ENCODE measurements around the gene SNX25.
"Not testable (repeated sequence)": the region's sequence is repeated elsewhere in the genome, so short reads cannot be mapped to it uniquely, and the experiment has no call there.

SNX25 gene

DNA sequence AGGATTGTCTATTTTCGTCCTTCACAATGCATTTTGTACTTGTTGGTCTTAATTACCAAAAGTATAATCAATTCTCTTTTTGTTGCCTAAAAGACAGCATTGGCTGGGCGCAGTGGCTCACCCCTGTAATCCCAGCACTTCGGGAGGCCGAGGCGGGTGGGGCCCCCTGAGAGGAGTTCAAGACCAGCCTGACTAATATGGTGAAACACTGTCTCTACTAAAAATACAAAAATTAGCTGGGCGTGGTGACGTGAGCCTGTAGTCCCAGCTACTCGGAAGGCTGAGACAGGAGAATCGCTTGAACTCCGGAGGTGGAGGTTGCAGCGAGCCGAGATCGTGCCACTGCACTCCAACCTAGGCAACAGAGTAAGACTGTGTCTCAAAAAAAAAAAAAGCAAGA lies 4.3 kb upstream of the SNX25 start:
- not testable (repeated sequence) for DNase-seq (ENCODE audit: low spot score)

DNA sequence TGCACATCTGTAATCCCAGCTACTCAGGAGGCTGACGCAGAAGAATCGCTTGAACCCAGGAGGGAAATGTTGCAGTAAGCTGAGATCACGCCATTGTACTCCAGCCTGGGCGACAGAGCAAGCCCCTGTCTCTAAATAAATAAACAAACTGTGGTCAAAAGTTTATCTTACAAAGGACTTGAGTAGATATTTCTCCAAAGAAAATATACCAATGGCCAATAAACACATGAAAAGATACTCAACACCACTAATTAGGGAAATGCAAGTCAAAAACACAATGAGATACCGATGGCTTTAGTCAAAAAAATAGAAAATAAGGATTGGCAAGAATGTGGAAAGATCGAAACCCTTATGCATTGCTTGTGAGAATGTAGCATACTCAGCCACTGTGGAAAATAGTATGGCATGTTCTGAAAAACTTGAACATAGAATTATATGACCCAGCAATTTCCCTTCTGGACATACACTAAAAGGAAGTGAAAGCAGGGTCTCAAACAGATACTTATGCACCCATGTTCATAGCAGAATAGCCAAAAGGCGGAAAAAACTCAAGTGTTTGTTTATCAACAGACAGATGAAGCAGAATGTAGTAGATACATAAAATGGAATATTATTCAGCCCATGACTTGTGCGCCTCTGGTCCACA lies 3.6 kb upstream of the SNX25 start:
- DNase-seq (ENCODE audit: low spot score), result no peak

DNA sequence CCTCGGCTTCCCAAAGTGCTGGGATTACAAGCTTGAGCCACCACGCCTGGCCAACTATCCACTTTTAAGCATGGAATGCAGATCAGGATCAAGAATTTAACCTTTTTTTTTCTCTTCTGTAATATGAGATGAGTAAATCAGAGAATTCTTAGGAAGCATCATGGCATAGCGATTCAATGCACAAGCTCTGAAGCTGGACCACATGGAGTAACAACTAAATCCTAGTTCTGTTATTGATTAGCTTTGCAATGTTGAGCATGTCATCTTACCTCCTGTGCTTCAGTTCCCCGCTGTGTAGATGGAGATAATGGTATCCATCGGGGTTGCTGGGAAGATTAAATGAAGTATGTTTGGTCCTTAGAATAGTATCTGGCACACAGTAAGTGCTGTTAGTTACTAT lies 1.9 kb upstream of the SNX25 start:
- DNase-seq (ENCODE audit: low spot score), result no peak

DNA sequence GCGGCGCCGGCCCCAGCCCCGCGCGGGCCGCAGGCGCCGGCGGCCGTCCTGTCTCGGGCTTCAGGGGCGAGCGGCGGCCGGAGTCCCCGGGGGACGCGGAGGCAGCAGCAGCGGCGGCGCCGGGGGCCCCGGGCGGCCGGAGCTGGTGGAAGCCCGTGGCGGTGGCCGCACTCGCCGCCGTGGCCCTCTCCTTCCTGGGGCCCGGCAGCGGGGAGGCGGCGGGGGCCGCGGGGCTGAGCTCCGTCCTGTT lies 379 bp downstream of the SNX25 start:
- DNase-seq (ENCODE audit: low spot score), result not testable (repeated sequence)

DNA sequence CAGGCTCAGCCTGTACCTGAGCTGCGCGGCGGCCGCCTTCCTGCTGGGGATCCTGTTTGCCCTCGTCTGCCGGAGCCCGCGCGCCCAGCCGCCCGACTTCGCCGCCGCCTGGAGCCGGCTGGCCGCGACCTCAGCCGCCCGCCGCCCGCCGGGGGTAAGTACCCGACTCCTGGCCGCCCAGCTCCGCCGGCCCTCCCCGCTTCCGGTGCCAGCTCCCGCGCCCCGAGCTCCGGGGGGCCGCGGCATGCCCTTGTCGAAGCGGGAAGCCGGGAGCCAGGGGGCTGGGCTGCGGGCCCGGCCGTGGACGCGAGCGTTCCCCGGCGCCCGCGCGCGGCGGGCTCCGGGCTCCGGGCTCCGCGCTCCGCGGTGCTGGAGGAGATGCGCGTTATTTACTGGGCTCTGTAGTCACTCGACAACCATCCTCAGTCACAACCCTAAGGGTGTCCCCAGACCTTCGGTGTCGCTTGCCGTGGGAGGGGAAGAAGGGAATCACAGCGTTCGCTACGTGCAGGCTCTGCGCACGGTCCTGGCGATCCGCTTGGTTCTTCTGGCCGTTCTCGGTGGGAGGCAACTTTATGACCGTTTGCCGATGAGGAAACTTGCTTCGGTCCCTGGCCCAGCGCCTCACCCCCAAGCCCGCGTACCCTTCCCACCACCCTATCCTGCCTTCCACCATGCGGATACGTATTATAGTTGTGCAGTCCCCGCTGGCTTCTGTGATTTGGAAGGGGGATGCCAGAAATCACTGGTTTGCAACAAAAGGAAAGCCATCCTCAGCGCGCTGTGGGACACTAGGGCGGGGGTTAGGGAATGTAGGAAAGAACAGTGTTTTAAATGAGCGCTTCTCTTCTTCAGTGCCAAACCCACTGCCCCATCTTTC lies 944 bp downstream of the SNX25 start:
- no peak for DNase-seq (ENCODE audit: low spot score)

DNA sequence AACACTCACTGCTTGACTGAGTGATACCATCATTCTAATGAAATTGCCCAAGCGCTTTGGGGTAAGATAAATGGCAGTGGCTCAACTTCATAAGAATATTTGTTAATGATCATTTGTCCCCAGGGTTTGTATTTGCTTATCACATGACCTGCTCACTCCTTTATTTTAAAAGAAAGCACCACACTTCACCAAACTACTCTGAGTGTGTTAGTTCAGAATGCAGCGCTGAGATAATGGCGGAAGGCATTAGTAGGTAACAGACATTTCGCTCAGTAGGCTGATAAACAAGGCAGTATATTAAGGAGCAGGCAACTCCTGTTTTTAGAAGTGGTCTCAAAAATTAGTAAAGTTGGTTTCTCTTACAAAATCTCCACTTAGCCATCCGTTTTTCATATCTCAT lies 1.6 kb downstream of the SNX25 start:
- no peak for DNase-seq (ENCODE audit: low spot score)

DNA sequence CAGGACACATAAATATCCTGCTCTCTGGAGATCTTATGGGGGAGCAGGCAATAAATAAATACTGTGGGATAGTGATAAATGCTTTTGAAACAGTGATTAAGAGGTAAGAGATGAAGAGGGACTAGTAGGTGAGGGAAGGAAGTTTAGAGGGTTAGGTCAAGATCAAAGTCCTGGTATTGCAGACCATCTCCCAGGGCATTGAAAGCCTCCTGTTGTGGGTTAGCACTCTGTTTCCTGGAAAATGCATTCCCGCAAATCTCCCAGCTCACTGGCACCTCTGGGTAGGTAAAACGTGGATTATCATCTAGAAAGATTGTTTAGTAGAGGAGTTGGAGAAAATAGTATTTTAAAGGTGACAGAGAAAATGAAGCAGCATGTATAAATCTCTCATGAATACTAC lies 2.2 kb downstream of the SNX25 start:
- DNase-seq (ENCODE audit: low spot score), result no peak

DNA sequence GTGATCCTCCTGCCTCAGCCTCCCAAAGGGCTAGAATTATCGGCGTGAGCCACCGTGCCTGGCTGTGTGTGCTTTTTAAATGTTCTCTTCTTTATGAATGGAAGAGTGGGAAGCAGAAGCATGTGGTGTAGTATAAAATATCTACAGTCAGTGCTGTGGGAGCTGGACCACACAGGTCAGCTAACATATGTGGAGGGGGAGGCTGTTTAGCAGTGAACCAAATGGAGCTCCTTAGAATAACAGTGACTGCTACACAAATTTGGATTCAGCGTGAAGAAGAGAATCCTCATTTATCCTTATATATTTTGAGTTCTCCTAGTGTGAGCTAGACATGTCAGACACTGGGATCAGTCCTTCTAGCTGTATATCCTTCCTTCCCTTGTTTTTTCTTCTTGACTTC lies 3.2 kb downstream of the SNX25 start:
- no peak for DNase-seq (ENCODE audit: low spot score)

DNA sequence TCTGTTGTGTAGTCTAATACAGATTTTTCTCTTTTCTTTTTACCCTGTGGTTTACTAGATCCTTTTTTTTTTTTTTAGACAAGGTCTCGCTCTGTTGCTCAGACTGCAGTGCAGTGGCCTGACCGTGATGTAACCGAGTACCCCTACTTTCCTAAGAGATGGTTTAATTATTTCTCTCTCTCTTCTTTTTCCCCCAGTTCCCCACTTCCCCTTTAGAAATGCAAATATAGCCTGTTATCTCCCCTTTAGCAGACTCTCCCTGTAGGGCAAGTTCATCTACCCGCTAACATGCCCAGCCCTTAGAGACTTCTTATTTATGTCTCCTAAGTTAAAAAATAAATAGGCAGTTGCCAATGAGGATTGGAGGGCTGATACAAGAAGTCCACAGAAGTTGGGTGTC lies 4.5 kb downstream of the SNX25 start:
- DNase-seq (ENCODE audit: low spot score), result no peak

DNA sequence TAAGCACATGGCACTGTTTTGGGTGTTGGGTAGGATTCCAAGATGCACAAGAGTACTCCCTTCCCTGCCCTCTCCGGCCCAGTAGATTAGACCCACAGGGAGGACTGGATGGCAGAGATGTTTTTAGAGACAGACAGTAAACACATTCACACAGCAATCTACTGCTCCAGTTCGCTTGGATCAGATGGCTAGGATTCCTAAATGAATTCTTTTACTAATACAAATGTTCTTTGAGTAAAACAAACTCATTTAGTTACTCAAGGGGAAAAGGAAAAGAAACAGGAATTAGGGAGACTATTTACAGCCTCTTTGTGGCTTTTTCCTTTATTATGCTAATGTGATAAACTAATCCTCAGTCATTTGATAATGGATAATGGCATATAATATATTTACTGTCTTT lies 5.9 kb downstream of the SNX25 start:
- DNase-seq (ENCODE audit: low spot score), result no peak

DNA sequence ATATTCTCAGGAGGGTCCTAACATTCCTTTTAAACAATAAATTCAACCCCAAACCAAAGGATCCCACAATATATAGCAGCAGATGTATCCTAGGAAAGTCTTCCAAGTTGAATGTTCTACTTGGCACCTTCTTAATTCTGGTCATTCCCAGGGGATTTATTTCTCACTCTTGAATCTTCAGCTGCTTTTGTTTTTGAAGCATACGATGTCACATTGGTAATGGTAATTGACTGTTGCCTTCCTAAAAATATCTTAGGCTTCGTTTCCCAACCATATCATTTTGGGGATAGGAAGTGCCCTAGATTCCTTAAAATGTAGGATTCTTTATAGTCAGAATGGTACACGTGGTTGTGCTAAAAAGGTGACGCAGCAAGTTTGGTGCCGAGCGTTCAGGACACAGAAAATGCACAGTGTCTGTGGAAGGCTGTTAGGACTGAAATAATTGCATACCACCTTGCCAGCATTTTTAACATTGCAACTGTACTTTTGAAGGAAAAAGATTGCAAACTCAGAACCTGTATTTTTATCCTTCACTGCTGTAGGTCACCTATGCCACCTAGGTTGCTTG lies 8.1 kb downstream of the SNX25 start:
- DNase-seq (ENCODE audit: low spot score), result no peak

DNA sequence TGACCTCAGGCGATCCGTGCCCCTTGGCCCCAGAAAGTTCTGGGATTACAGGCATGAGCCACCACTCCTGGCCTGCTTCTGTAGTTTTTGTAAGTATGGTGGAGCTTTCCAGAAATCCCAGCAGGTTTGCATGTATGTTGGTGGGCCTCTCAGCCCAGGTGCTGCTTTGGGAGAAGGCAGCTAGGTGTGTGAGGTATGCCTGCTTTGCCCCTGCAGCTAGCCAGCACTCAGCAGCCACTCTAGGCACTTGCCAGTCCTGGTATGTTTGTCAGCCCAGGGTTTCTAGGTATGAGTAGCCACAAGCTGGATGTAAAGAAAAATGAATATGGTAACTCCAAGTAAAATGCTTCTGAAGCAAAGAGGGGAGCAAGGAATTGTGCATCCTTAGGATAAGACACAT lies 8.9 kb downstream of the SNX25 start:
- no peak for DNase-seq (ENCODE audit: low spot score)

DNA sequence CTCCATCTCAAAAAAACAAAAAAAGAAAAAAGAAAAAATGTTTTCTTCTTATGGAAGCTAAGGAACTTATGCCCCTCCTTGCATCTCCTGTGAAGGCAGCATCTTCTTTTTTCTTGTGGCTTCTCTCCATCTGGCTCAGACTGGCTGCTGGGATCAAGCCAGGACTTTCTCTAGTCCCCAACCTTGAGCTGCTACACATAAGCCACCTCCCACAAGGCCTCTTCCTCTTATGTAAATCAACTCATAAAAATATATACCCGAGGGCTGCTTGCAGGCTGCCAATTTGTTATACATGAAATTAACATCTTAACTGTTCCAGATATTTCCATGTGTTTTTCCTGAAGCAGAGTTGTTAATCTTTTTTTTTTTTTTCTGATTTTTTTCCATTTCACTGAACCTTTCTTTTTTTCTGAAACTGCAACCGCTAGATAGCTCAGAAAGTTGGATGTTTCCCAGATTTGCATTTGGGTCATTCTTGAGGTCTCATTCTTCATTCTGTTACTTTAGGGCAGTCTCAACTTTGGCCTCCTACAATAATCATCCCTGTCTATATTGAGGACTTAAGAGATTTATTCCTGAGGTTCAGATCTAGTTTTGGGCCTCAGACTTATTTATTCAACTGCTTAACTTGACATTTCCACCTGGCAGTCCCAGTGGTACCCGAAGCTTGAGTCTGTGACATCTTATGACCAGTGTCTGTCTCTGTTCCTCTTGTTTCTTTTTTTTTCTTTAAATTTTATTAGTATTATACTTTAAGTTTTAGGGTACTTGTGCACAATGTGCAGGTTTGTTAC lies 10.3 kb downstream of the SNX25 start:
- no peak for DNase-seq (ENCODE audit: low spot score)

DNA sequence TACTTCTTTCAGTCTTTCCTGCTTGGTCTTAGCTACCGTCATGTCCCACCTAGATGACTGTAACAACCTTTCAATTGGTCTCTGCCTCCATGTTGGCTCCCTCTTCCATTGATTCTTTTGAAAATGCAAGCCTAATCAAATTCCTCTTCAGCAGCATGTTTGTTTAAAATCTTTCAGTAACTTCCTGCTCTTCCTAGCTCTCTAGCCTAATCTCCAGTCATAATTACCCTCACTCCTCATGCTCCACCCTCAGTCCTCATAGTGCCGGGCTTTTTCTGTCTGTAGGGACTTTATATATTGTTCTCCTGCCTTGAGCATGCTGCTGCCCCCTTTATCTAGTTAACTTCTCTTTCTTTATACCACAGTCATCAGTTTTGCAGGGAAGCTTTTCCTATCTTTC lies 12.1 kb downstream of the SNX25 start:
- DNase-seq (ENCODE audit: low spot score), result no peak

DNA sequence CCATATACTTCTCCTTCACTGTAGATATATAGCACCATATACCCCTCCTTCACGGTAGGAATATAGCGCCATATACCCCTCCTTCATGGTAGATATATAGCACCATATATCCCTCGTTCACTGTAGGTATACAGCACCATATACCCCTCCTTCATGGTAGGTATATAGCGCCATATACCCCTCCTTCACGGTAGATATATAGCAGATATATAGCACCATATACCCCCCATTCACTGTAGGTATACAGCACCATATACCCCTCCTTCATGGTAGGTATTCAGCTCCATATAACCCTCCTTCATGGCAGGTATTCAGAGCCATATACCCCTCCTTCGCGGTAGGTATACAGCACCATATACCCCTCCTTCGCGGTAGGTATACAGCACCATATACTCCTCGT lies 12.5 kb downstream of the SNX25 start:
- no peak for DNase-seq (ENCODE audit: low spot score)

DNA sequence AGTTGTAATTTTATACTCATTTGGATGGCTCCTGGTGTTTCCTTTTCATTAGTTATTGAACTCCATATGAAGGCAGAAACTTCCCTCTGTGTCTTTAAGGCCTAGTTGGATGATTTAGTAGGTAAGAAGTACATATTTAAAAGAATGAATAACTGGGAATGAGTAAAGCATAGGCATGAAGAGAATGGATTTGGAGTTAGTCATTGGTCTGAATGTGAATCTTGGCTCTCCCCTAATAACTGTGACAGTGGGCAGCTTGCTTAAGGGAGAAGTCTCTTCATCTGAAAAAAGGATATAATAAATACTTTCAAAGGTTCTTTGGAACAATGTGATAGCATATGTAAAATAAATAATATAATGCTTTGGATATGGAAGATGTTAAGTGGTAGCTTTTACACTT lies 13.2 kb downstream of the SNX25 start:
- no peak for DNase-seq (ENCODE audit: low spot score)

DNA sequence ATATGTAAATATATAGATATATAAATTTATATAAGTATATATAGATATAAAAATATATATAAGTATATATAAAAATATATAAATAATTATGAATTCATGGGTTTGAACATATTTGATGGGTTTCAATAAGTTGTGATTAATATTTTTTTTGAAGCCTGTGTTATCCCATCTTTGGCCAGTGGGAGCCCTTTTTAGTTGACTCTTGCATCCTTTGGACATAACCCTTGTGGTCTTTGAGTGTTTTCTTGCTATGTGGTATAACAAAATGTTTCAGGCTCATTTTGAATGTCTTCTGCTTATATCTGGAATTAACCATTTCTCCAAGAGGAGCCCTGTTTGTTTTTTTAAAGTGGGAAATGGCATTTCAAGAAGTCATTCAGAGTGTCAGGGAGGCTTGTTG lies 15.2 kb downstream of the SNX25 start:
- no peak for DNase-seq (ENCODE audit: low spot score)

DNA sequence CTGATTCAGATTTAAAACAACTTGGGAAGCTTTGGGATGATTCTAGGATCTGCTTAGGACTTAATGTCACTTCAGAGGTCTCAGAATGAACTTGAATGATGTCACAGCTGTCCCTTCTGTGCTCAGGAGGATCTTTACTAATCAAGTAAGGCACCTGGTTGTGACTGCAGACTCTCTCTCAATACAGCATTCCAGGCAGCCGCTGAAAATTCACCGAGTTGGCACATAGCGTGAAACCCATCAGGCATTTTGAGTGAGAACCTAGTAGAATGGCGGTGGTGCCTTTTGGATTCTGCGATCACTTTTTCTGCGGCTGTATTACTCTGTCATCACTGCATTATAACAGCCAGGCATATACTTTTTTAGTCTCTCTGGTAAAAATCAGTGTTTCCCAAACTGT lies 16.5 kb downstream of the SNX25 start:
- DNase-seq (ENCODE audit: low spot score), result no peak

DNA sequence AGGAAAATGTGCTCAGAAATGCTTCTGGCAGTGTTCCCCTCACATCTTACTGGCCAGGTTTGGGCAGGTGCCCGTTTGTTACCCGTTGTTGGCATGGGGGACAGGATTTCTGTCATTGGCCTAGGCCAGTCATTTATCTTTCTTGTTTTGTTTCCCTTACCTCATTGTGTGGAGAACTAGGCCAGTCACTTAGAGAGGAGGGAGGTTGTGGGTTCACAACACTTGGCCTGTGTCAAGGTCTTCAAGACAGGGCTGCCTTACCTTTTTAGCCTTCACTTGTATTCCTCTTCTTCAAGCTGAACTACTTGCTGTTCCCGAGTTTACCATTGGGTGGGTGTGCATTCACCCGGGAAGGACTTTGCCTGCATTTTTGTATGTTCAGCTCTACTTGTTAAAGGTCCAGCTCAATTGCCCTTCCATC lies 17.7 kb downstream of the SNX25 start:
- no peak for DNase-seq (ENCODE audit: low spot score)

DNA sequence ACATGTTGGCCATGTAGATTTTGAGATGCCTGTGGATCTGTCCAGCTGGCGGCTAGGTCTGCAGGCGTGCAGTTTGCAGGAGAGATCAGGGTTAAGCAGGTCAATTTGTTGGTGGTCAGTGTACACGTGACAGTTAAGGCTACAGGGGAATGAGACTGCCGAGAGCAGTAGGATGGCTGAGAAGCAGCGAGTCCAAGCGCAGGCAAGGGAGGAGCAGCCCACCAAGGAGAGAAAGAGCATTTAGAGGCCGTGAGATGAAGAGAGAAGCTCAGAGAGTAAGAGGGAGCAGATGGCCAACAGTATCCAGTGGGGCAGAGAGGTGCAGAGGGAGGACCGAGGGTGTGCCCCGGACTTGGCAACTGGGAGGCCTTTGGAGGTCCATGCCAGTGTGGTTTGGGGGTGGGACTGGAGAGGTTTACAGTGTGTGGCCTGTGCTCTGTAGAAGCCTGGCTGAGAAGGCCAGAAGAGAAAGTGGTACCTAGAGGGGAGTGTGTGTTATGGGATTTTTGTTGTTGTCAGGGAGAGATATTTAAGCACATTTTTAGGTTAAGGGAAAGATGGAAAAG lies 18.4 kb downstream of the SNX25 start:
- DNase-seq (ENCODE audit: low spot score), result no peak

DNA sequence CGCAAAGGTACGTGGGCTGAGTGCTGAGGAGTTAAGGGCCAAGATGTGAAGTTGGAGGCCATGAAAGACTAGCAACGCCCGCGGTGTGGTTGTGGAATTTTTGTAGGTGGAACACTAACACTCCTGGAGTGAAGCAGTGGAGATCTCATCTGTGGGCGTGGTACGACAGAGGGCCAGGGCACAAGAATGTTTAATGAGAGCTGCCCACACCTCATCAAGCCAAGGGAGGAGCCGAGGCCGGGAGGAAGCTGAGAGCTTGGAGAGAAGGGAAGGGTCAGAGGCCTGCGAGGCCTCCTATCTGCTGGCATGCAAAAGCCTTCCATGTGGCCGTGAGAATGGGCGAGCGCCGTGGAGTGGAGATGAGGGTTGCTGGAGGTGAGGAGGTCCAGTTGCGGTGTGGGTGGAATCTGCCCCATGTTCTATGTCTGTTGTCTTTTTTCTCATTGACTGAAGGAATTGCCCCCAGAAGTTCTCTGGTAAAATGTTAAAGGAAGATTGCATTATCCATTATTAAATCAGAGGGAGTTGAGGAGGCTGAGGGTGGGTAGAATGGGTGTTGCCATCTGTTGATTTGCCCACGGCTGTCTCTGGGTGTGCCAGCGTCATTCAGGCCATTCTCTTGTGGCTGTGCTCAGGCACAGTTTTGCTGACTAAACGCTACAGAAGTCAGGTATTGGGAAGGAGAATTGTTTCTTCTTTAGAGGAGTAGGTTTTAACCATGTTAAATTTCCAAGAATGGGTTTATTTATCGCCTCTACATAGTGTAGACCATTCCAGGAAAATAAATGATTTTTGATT lies 19.8 kb downstream of the SNX25 start:
- no peak for DNase-seq (ENCODE audit: low spot score)

DNA sequence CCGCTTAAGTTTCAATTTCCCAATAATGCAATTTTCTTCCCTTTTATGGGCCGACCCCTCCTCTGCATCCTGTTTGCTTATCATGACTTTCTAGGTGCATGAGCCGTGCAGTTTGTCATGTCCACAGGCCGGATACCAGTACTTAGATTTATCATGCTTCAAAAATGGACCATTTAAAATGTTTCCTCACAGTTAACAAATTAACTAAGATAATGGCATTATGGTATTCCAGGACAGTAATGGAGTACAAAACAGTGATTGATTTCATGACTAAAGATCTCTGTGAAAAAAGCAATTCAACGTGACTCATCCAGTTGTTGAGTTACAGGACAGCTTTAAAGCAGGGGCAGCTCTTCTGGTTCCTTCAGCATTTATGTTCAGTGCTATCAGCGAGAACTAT lies 23.0 kb downstream of the SNX25 start:
- DNase-seq (ENCODE audit: low spot score), result no peak
